ENCODE measurements around the gene FMO4.

DNA sequence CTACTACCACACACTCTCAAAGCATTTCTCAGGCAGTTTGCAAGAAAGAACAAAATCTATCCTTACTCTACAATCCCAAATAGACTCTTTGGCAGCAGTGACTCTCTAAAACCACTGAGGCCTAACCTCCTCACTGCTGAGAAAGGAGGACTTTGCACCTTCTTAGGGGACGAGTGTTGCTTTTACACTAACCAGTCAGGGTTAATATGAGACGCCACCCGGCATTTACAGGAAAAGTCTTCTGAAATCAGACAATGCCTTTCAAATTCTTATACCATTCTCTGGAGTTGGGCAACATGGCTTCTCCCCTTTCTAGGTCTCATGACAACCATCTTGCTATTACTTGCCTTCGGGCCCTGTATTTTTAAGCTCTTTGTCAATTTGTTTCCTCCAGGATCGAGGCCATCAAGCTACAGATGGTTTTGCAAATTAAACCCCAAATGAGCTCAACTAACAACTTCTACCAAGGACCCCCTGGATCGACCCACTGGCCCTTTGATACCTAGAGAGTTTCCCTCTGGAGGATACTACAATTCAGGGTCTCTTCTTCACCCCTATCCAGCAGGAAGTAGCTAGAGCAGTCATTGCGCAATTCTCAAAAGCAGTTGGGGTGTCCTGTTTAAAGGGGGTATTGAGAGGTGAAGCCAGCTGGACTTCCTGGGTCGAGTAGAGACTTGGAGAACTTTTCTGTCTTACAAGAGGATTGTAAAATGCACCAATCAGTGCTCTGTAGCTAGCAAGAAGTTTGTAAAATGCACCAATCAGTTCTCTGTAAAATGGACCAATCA, 2.0 kb upstream of the FMO4 start:
- TF ChIP-seq, protein P1, sequence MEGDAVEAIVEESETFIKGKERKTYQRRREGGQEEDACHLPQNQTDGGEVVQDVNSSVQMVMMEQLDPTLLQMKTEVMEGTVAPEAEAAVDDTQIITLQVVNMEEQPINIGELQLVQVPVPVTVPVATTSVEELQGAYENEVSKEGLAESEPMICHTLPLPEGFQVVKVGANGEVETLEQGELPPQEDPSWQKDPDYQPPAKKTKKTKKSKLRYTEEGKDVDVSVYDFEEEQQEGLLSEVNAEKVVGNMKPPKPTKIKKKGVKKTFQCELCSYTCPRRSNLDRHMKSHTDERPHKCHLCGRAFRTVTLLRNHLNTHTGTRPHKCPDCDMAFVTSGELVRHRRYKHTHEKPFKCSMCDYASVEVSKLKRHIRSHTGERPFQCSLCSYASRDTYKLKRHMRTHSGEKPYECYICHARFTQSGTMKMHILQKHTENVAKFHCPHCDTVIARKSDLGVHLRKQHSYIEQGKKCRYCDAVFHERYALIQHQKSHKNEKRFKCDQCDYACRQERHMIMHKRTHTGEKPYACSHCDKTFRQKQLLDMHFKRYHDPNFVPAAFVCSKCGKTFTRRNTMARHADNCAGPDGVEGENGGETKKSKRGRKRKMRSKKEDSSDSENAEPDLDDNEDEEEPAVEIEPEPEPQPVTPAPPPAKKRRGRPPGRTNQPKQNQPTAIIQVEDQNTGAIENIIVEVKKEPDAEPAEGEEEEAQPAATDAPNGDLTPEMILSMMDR (conservative IDR thresholded peaks at IDR 0.05; ENCODE audit: low read depth, low read length), result no peak
- TF ChIP-seq EZH2 (IDR thresholded peaks at IDR 0.05; ENCODE audit: low read length, unreplicated experiment), result no peak
- TF ChIP-seq EZH2phosphoT487 (IDR thresholded peaks at IDR 0.05; ENCODE audit: borderline replicate concordance, low read length), result no peak
